HG02973 (cell line): ENCODE measurements around the gene COPS2.

Experiments
- ATAC-seq: cut with Tn5 transposase; IDR thresholded peaks from one replicate; pipeline ENCODE4 v1.9.1; 2021; ENCODE audit warnings: moderate library complexity; ENCODE audit not compliant: unreplicated experiment

Gene COPS2

GRCh38 chr15:49163678-49164077 is 8.3 kb upstream of the COPS2 start:
- no peak for ATAC-seq

DNA sequence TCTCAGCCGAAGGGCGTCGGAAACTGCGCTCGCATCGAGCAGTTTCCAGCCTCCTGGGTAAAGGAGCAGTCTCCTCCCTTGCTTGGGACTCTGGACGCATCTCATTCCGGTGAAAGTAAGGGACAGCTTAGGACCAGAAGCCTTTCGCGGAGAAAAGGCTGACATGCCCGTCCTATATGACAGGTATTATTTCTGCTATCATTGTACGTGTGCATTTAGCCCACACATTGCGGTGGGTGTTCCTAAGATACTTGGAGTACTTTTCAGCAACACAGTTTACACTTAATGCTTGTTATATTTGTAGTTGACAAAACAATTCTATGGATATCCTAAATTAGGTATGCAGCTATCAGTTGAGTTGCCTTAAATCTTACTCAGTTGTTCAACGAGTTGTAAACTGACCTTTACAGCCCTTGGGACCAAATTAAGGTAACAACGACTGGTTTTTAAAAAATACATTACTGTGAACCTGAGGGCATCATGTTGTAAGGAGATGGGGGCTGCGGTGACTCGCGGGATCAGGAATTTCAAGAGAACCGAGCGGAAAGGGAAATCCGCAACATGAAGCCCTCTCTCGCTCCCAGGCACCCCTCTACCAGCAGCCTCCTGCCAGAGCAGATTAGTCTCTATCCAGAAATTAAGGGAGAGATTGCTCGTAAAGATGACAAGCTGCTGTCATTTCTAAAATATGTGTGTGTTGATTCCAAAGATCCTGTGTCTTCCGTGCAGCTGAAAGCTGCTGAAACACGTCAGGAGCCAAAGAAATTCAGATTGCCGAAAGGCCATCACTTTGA is 632 bp upstream of the COPS2 start:
- ATAC-seq = no peak

DNA sequence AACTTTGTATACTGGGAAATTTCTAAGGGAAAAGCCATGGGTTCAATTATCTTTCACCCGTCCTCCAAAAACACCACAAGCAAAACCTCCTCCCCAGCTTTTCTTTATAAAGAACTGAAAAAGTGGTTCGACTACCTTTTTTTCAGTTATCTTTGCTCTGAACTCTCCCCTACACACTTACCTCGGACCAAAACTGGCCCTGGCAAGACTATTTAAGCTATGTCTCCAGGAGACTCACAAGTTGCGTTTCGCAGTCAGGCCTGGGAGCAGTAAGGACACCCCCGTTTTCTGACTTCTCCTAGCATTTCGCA is 645 bp downstream of the COPS2 start:
- peak; percentile 16 for ATAC-seq

GRCh38 chr15:49154359-49154758 is 1.0 kb downstream of the COPS2 start:
- no peak for ATAC-seq

- ATAC-seq = no peak
These were observed 2.7 kb downstream of the COPS2 start for GRCh38 chr15:49152552-49153312.

DNA sequence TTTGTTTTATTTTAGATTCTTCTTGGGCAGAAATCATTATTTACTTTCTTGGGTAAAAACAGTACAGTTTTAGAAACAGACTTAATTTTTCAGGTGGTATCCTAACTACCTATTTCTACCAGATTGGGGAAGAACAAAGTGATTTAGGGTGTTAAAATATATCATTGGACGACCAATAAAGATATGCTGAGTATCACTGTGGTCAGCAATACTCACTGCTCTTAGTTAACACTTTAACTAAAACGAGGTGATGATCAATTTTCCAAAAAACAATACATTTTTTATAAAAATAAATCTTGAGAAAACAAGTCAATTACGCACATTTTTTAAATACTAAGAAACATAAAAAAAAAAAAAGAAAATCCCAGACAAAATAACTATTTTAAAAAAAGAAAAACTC is 3.6 kb downstream of the COPS2 start:
- ATAC-seq = no peak

DNA sequence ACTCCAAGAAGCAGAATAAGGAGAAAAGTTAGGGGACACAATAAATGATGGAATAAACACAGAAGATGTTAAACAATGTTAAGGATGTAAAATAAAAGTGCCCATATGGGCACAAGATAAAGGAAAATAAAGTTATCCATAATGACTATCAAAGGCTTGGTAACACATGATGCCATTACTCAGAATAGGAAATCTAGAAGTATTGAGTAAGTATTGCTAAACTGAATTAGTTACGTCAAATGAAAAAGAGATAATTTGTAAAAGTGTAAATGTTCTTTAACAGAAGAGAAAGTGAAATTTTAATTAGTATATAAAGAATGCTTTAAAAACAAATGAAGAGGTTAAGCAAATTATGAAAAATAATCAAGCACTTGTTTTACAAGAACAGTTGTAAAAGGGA is 6.7 kb downstream of the COPS2 start:
- no peak for ATAC-seq

GRCh38 chr15:49148298-49148697 is 7.1 kb downstream of the COPS2 start:
- ATAC-seq = no peak

DNA sequence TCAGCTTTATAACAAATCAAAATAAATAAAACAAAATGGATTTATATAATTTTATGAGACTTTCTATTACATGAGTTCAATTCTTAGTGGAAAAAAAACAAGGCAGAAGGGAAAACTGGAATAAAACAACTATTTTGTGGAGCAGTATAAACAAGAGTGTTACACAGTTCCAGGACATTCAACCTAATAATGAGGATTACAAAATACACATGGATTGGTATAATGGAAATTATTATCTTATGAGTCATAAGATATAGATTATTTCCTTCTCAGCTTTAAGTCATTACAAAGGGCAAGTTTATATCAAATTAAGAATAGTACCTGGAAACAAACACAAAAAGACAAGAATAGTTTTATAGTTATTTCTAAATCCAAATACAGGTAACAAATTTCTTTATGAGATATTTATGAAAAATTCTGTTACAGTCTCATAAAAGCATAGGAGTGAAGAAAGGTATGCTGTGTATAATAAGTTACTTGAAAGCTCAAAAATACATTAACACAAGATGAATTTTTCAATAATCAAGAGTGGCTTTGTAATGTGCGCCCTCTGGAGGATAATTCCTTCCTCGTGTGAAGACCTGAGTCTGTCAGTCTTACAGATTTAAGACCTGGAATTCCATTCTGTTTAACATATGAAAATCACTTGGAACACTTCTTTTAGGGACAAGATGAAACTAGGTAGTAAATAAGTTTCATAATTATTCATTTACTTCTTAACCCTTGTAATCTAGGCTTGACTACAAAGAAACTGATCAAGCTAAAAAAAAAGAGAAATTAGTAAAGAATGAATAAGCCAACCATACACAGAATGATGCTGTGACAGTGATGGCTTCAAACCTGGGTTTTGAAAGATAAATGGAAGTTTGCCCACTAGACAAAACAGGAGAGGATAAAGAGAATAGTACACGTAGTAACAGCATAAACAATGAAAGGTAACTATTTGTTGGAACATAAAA is 9.5 kb downstream of the COPS2 start:
- ATAC-seq = no peak

DNA sequence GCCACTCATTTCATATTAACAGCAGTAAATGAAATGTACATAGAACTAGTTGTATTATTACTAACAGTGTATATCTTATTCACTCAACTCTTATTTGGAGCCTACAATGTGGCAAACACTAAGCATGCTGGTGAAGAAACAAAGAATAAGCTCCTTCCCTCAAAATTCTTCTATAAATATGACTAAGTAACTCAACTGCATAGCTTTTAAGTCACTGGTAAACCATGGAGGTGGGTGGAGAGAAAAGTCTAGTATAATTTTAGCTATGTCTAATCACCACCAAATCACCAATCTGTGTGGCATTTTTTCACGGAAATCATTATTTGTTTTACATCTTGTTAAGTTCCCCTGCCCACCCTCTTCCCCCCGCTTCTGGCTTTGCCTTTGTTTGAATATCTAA is 17.5 kb downstream of the COPS2 start:
- ATAC-seq = no peak

GRCh38 chr15:49135911-49136310 is 19.5 kb downstream of the COPS2 start:
- no peak for ATAC-seq

GRCh38 chr15:49135342-49135857 is 20.0 kb downstream of the COPS2 start:
- ATAC-seq = no peak

- no peak for ATAC-seq
These were observed 20.6 kb downstream of the COPS2 start for GRCh38 chr15:49134683-49135341.

- no peak for ATAC-seq
These were observed 24.0 kb downstream of the COPS2 start for GRCh38 chr15:49131403-49131802.

GRCh38 chr15:49124371-49124770 is 31.0 kb downstream of the COPS2 start:
- no peak for ATAC-seq

GRCh38 chr15:49122541-49123062 is 32.8 kb downstream of the COPS2 start:
- no peak for ATAC-seq

GRCh38 chr15:49121901-49122300 is 33.5 kb downstream of the COPS2 start:
- ATAC-seq = no peak

- ATAC-seq = no peak
These were observed 34.6 kb downstream of the COPS2 start for GRCh38 chr15:49120832-49121231.

DNA sequence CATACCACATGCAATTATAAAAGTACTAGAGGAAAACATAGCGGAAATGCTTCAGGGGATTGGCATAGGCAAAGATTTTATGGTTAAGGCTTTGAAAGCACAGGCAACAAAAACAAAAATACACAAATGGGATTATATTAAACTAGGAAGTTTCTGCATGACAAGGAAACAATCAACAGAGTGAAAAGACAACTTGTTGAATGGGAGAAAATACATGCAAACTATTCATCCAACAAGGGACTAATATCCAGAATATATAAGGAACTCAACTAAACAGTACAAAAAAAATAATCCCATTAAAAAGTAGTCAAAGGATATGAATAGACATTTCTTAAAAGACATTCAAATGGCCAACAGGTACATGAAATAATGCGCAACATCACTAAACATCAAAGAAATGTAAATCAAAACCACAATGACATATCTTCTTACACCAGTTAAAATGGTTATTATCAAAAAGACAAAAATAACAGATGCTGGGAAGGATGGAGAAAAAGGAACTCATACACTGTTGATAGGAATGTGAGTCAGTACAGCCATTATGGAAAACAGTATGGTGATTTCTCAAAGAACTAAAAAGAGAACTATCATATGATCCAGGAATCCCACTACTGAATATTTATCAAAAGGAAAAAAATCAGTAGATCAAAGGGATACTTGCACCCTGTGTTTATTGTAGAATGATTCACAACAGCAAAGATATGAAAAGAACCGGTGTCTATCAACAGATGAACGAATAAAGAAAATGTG is 39.1 kb downstream of the COPS2 start:
- no peak for ATAC-seq

GRCh38 chr15:49115062-49115461 is 40.3 kb downstream of the COPS2 start:
- no peak for ATAC-seq
